ENCODE data around the gene TXN2. TPM values are rescaled to one million over a fixed set of nuclear protein-coding genes. Genes with fewer than 3 reads are reported as not detected.
A peak's percentile ranks its signal among the peaks of the same experiment; 100 is the strongest.

The TXN2 gene
- total RNA-seq, 1 experiment from 2014 or later: 87.0 TPM

DNA sequence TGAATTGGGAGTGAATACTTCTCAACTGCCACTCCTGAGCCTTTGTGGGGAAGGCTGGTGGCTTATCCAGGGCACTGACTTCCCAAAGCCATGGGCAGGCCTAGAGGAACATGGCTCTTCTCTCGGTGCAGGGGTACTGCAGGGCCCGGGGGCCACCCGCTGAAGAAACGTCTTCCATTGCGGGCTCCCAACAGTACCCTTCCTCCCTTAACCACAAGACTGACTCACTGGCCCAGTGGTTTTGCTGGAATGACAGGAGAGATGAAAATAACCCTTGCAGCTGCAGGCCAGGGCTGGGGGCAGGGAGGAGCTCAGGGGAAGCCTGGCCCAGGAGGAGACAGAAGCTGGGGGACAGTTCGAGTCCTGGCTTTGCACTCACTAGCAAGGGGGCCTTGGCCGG is 13.5 kb downstream of the TXN2 start:
- Histone ChIP-seq H3K4me1 (ENCODE audit: control insufficient read depth in 1 of 2, insufficient read depth in 2 of 2, low read length in 2 of 2) (peaks cover 62 to 73% of the 10 kb centered on the region in 2 experiments), H3K9me2 (ENCODE audit: insufficient read depth) (no peaks in the 10 kb centered on the region), H3K4me2 (ENCODE audit: low read length) (peak overlapping the region; percentile 80), H3K27ac (ENCODE audit: low read depth, low read length) (peak overlapping the region; percentile 77), H3K27me3 (ENCODE audit: insufficient read depth, low read length) (no peaks in the 10 kb centered on the region), H3K79me2 (ENCODE audit: insufficient read depth, low read length) (no peaks in the 10 kb centered on the region), H4K20me1 (ENCODE audit: insufficient read depth) (no peaks in the 10 kb centered on the region), H3K4me3 (replicated peaks in 1 of 2; ENCODE audit: low read depth in 1 of 2, low read length in 2 of 2) (peak overlapping the region; percentile 15 to 44), H3K9ac (ENCODE audit: low read length) (peak overlapping the region; percentile 46), H3K36me3 (ENCODE audit: control insufficient read depth in 1 of 2, insufficient read depth in 2 of 2, low read length in 2 of 2) (peaks cover 5 to 8% of the 10 kb centered on the region in 2 experiments; a peak in 2 of 4 replicates), H3K9me3 (ENCODE audit: control insufficient read depth in 1 of 2, insufficient read depth in 1 of 2, low read depth in 1 of 2, low read length in 2 of 2) (no peaks in the 10 kb centered on the region), H2AFZ (ENCODE audit: low read depth, low read length, poor library complexity, severe bottlenecking) (no peak overlapping the region)
- no TSS peak for BruUV-seq (replicated peaks)
- POLR2A ChIA-PET: interaction anchor here (0.6 to 1.8 kb wide), 4 partner anchors 14 to 137 kb away, joined by 3 to 5 read pairs (median 4); no protein-coding TSS in a partner anchor
- ATAC-seq (peak; percentile 64), DNase-seq (ENCODE audit: low read depth, low spot score) (peak; percentile 58)
- CTCF ChIA-PET: interaction anchor here (1.0 to 3.8 kb wide), 2 partner anchors 14 to 166 kb away, joined by 3 to 20 read pairs; partner anchors contain the start of gene TXN2
- intact Hi-C loops (cut with micrococcal nuclease): loop anchor here (5.0 kb wide), 1 partner anchor 81 kb away; the partner anchor contains the start of gene MYH9
- RAD21 ChIA-PET (ENCODE audit: low non-redundant PET in 1 of 2, low total read pairs in 2 of 2, uncharacterized antibody in 2 of 2, unreplicated experiment in 2 of 2): interaction anchor here (1.3 to 4.2 kb wide), 4 partner anchors 58 to 167 kb away, joined by 3 to 16 read pairs (median 8); partner anchors contain the start of gene MYH9 (in 1 of the 2)
- TF ChIP-seq RAD21 (IDR thresholded peaks at IDR 0.05; ENCODE audit: low read depth) (peak; percentile 38), TCF7L2 (IDR thresholded peaks at IDR 0.05; ENCODE audit: borderline replicate concordance, extremely low read depth, insufficient read depth, insufficient read length) (no peak), EZH2phosphoT487 (IDR thresholded peaks at IDR 0.05; ENCODE audit: borderline replicate concordance) (no peak), JUND (IDR thresholded peaks at IDR 0.05) (peak; percentile 86), ZNF274 (IDR thresholded peaks at IDR 0.05; ENCODE audit: low read depth, low read length) (no peak), POLR2AphosphoS5 (IDR thresholded peaks at IDR 0.05; ENCODE audit: low read depth, low read length) (peak; percentile 39; the same call in 1 of the 2 replicates), YY1 (IDR thresholded peaks at IDR 0.05; ENCODE audit: extremely low read depth, insufficient replicate concordance, low read depth, low read length) (no peak), SIN3A (IDR thresholded peaks at IDR 0.05; ENCODE audit: low read depth) (no peak), ZFX (IDR thresholded peaks at IDR 0.05) (no peak), CBX3 (IDR thresholded peaks at IDR 0.05; ENCODE audit: low read depth) (no peak), ELF1 (IDR thresholded peaks at IDR 0.05; ENCODE audit: borderline replicate concordance, low read depth) (no peak), EGR1 (IDR thresholded peaks at IDR 0.05; ENCODE audit: low read depth) (no peak), POLR2A (IDR thresholded peaks at IDR 0.05; ENCODE audit: borderline replicate concordance, extremely low read depth, insufficient read depth, insufficient read length) (no peak), EZH2 (IDR thresholded peaks at IDR 0.05) (no peak), SP1 (IDR thresholded peaks at IDR 0.05; ENCODE audit: low read depth) (peak; percentile 79), CEBPB (IDR thresholded peaks at IDR 0.05; ENCODE audit: low read depth) (no peak), SRF (IDR thresholded peaks at IDR 0.05; ENCODE audit: low read depth) (no peak), FOSL1 (IDR thresholded peaks at IDR 0.05; ENCODE audit: low read depth) (peak; percentile 82)
- TF ChIP-seq, protein P1, sequence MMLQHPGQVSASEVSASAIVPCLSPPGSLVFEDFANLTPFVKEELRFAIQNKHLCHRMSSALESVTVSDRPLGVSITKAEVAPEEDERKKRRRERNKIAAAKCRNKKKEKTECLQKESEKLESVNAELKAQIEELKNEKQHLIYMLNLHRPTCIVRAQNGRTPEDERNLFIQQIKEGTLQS (IDR thresholded peaks at IDR 0.05): no peak
- TF ChIP-seq, protein P2, sequence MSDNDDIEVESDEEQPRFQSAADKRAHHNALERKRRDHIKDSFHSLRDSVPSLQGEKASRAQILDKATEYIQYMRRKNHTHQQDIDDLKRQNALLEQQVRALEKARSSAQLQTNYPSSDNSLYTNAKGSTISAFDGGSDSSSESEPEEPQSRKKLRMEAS (IDR thresholded peaks at IDR 0.05): no peak
- TF ChIP-seq, protein P3, sequence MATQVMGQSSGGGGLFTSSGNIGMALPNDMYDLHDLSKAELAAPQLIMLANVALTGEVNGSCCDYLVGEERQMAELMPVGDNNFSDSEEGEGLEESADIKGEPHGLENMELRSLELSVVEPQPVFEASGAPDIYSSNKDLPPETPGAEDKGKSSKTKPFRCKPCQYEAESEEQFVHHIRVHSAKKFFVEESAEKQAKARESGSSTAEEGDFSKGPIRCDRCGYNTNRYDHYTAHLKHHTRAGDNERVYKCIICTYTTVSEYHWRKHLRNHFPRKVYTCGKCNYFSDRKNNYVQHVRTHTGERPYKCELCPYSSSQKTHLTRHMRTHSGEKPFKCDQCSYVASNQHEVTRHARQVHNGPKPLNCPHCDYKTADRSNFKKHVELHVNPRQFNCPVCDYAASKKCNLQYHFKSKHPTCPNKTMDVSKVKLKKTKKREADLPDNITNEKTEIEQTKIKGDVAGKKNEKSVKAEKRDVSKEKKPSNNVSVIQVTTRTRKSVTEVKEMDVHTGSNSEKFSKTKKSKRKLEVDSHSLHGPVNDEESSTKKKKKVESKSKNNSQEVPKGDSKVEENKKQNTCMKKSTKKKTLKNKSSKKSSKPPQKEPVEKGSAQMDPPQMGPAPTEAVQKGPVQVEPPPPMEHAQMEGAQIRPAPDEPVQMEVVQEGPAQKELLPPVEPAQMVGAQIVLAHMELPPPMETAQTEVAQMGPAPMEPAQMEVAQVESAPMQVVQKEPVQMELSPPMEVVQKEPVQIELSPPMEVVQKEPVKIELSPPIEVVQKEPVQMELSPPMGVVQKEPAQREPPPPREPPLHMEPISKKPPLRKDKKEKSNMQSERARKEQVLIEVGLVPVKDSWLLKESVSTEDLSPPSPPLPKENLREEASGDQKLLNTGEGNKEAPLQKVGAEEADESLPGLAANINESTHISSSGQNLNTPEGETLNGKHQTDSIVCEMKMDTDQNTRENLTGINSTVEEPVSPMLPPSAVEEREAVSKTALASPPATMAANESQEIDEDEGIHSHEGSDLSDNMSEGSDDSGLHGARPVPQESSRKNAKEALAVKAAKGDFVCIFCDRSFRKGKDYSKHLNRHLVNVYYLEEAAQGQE (IDR thresholded peaks at IDR 0.05; ENCODE audit: low read depth): no peak
- TF ChIP-seq, protein P4, sequence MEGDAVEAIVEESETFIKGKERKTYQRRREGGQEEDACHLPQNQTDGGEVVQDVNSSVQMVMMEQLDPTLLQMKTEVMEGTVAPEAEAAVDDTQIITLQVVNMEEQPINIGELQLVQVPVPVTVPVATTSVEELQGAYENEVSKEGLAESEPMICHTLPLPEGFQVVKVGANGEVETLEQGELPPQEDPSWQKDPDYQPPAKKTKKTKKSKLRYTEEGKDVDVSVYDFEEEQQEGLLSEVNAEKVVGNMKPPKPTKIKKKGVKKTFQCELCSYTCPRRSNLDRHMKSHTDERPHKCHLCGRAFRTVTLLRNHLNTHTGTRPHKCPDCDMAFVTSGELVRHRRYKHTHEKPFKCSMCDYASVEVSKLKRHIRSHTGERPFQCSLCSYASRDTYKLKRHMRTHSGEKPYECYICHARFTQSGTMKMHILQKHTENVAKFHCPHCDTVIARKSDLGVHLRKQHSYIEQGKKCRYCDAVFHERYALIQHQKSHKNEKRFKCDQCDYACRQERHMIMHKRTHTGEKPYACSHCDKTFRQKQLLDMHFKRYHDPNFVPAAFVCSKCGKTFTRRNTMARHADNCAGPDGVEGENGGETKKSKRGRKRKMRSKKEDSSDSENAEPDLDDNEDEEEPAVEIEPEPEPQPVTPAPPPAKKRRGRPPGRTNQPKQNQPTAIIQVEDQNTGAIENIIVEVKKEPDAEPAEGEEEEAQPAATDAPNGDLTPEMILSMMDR (IDR thresholded peaks at IDR 0.05 in 2 of 3, conservative IDR thresholded peaks at IDR 0.05 in 1 of 3; ENCODE audit: borderline replicate concordance in 1 of 3, insufficient read depth in 1 of 3, low read depth in 2 of 3, low read length in 2 of 3): no peak
